ENCODE measurements around the gene GRIP2.

The GRIP2 gene

DNA sequence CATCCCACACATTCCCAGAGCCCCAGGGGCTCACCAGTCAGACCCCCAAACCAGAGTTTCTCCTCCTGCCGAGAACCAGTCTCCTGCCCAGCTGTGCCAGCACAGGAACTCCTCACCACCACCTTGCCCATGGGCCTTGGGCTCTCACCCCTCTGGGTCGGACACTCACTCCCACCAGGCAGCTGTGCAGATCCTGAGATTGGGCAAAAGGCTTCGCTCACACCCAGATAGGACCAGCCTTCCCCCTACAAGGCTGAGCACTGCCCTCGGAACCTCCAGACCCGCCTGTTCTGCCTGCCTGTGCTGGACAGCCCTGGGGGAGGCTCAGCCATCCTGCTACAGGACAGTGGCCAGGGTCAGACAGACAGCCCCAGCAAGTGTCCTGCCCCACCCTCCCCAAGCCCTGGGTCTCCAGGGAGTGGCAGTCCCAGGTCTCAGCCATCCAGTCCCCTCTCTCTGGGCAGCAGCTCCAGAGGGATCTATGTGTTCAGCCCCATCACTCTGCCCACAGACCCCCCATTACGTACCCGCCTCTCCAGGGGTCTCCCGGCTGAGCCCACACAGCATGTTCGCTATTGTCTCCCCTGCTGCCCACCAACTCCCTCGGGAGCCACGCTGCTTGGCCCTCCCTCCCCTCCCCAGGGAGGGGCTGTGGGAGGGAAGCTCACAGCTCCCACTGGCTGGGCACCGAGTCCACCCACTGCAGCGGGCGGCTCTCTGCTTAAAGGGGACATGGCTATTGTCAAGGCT lies at the start of gene GRIP2:
Gene GRIP2 (minus strand): TSS at position 601 of the 750 bp plus-strand sequence. CDS start 34 bp downstream, at position 567.
- DNase-seq (ENCODE audit: low spot score), result no peak

- DNase-seq (ENCODE audit: low spot score), result no peak
Measured at GRCh38 chr3:14588425-14589112, 48.4 kb upstream of the GRIP2 start.

DNA sequence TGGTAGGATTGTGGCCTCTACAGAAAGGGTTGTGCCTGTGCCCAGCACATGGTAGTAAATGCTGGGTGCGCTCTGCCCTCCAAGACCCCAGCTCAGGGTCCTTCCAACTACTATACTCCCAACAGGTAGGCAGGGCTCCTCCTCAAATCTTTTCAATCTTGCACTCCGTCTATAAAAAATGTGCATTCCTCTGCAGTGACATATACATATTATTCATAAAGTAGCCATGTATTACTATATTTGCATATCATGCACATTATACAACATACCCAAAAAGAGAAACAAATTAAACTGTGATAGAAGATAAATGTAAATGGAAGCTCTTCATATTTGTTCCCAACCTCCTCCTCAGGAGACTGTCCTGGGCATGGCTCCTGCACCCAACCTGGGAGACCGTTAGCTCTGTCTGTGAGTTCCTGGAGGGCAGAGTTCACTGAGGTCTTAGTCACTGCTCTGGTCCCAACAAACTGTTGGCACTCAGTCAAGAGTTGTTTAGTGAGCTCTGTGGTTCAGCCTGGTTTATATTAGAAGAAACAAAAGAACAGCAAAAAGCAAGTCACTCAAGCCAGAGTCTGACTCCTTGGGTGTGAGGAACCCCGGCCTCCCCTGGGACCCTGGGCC lies 47.7 kb upstream of the GRIP2 start:
- no peak for DNase-seq (ENCODE audit: low spot score)

- no peak for DNase-seq (ENCODE audit: low spot score)
Measured at GRCh38 chr3:14586611-14587010, 46.5 kb upstream of the GRIP2 start.

DNA sequence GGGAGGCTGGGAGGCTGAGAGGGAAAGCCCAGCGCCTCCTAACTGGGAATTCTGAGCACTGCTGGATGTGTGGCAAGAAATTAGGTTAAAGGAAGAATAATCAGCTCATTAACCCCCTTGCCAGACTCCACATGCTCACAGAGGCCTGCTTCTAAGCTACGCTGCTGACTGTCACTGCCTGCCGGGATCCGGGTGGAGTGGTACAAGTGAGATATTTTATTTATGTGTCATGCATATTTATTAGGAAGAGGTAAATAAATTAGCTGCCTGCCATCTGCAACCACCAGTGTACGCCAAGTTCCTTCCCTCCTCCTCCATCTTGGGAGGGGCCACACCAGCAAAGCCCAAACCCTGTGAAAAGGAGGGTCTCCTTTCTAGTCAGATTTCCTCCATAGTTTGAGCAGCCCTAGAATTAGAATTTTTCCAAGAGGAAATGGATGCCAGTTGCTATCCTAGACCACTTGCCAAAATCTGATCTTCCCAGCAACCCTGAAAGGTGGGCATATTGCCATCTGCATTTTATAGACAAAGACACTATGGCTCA lies 43.5 kb upstream of the GRIP2 start:
- no peak for DNase-seq (ENCODE audit: low spot score)

DNA sequence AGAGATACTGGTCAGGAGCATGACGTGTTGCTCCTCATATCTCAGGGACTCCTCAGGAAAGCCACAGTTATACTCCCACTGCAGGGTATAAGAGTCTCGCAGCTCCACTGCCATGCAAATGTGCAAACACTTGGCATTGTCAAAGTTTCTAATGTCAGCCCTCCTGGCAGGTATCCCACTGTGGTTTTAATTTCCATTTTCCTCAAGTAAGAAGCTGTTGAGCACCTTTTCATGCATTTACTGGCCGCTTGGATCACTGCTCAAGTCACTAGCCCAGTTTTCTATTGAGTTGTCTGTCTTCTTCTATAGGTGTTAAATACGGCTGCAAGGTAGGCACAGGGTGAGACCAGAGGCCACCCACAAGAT lies 41.9 kb upstream of the GRIP2 start:
- no peak for DNase-seq (ENCODE audit: low spot score)

GRCh38 chr3:14581334-14582044 lies 41.3 kb upstream of the GRIP2 start:
- DNase-seq (ENCODE audit: low spot score), result no peak

DNA sequence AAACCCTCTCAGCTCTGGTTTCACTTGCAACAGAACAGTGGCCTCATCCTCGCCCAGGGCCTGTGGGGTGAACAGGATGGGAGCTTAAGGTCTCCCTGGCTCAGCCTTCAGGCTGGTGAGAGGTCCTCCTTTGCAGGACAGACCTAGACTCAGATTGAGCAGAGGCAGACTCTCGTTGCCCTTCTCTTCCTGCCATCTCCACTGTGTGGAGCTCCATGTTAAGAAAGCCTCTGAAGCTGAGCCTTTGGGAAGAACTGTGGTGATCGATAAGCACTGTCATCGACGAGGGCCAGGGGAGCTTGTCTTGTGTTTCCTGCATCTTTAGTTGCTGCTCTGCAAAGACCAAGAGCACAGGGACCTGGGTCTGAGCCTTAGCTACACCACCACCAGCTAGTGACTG lies 37.8 kb upstream of the GRIP2 start:
- DNase-seq (ENCODE audit: low spot score), result no peak

- no peak for DNase-seq (ENCODE audit: low spot score)
Measured at GRCh38 chr3:14576163-14576562, 36.0 kb upstream of the GRIP2 start.

GRCh38 chr3:14574183-14574582 lies 34.0 kb upstream of the GRIP2 start:
- DNase-seq (ENCODE audit: low spot score), result no peak

GRCh38 chr3:14573706-14574105 lies 33.6 kb upstream of the GRIP2 start:
- no peak for DNase-seq (ENCODE audit: low spot score)

- no peak for DNase-seq (ENCODE audit: low spot score)
Measured at GRCh38 chr3:14570864-14571263, 30.7 kb upstream of the GRIP2 start.

GRCh38 chr3:14570089-14570488 lies 29.9 kb upstream of the GRIP2 start:
- DNase-seq (ENCODE audit: low spot score), result no peak

DNA sequence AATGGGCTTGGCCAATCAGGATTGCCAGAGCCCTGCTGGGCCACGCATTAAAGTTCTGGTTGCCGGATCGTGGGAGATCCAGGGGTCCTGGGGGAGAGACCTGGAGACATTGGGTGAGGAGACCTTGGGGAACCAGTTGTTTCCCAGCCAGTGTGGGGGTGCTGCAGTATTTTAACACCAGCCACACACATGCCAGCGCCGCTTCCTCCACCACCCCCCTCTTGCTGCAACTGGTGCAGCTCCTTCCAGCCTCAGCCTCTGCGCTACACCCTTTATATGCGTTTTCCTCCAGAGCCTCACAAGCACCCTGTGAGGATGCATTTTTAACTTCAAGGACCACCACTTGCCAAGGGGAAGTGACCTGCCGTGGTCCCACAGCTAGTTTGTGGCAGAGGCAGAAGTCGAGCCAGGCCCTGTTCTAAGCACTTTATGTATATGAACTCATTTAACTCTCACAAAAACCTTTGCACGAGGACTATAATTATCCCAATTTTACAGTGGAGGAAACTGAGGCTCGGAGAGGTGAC lies 29.4 kb upstream of the GRIP2 start:
- DNase-seq (ENCODE audit: low spot score), result no peak

DNA sequence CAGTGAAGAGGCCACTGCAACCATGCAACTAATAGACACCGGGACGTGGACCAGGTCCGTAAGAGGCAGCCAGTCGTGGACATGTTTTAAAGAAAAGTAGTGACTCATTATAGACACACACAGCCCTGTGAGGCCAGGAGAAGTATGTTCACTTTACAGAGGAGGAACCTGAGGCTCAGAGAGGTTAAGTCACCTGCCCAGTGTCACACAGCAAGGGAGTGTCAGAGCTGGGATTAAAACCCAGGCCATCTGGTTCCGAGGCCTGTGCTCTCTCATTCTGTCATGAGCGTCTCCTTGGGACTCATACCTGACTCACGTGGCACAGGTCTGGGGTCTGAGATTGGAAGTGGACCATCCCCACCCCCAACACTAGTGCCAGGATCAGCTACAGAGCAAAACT lies 28.1 kb upstream of the GRIP2 start:
- no peak for DNase-seq (ENCODE audit: low spot score)

DNA sequence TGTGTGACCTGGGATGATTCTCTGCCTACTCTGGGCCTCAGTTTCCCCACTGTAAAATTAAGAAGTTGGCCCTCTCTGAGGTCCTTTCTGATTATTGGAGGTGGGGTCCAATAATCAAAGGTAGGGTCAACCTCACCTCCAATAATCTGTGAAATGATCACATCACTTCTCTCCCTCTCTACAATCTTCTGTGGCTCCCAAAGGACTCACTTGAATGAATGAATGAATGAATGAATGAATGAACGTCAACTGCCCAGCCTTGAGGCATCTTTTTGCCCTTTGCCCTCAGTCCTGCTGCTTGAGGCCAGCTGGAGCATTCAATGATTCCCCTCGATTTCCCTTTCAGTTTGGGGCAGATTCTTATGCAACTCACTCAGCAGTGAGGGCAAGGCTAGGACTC lies 26.7 kb upstream of the GRIP2 start:
- DNase-seq (ENCODE audit: low spot score), result no peak

DNA sequence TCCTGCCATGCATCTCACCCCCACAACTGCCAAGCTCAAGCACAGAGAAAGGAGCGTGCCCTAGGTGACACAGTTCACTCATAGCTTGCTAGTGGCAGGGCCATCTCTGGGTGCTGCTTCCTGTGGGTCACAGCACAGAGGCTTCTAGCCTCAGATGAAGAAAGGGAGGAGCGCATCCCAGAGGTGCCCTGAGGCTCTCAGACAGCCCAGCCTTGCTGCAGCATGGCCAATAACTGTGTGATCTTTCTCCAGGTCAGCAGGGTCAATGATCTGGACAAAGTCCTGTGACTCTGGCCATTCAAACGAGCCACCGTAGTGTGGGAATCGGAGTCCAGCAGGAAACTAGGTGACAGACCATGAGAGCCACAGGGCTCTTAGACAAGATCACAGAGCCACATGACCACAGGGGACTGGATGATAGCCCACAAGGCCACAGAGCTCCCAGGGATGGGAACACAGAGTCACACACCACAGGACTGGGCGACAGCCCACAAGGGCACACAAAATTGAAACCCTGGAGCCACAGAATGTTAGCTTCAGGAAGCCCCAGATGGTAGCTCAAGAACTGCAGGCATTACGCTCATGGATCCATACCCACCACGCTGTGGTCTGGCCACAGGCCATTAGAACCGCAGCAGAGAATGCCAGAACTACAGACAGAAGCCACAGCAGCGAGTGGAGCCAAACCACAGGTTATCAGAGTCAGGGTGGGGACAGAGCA lies 25.9 kb upstream of the GRIP2 start:
- DNase-seq (ENCODE audit: low spot score), result no peak

DNA sequence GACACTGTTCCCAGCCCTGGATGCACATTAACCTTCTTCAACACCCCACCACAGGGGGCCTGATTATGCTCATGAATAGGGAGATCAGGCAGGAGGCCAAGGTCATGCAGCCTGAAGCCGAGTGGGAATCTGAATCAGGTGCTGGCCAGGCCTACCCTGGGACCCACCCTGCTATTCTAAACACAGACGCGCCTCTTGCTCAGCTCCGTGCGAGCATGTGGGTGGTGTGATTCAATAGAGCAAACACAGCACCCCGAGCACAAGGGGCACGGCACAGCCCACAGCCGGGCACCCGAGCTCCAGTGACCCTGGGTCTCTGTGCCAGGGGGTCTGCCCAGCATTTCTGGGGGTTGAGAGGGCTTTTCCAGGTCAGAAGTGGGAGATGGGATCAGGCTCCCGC lies 24.6 kb upstream of the GRIP2 start:
- no peak for DNase-seq (ENCODE audit: low spot score)

DNA sequence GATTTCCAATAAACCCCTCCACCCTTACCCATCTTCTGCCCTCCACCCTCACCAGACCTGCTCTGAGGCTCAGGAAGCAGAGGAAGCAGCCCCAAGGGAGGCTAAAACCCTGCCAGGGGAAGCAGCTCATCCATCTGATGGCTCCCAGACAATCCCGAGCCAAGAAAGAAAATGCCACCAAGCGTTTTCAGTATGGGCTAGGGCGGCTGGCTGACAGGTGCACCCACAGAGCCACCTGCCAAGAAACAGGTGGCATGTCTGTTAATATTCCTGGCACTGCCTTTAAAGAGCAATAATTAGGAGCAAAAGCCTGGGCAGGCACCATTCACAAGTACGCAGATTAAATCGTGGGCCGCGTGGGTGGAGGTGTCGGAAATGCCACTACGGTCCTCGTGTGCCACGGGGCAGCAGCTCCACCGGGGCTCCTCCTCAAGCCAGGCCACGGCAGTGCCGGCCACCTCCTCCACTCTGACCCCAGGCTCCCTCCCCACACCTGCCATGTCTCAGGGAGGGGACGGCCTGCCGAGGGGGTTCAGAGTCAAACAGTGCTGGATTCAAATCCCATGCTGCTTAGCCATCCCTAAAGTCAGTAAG lies 23.9 kb upstream of the GRIP2 start:
- no peak for DNase-seq (ENCODE audit: low spot score)

- no peak for DNase-seq (ENCODE audit: low spot score)
Measured at GRCh38 chr3:14562121-14562890, 22.2 kb upstream of the GRIP2 start.
